CD4-positive, alpha-beta T cell treated with Interleukin-12 subunit alpha and Interleukin-12 subunit beta, for 1 hour (primary cell): ENCODE data around the gene ST7.
A peak's percentile ranks its signal among the peaks of the same experiment; 100 is the strongest.

Experiments used
- DNase-seq: peaks from one replicate; pipeline ENCODE4 v3.0.0-alpha.2; 2020

Gene ST7

DNA sequence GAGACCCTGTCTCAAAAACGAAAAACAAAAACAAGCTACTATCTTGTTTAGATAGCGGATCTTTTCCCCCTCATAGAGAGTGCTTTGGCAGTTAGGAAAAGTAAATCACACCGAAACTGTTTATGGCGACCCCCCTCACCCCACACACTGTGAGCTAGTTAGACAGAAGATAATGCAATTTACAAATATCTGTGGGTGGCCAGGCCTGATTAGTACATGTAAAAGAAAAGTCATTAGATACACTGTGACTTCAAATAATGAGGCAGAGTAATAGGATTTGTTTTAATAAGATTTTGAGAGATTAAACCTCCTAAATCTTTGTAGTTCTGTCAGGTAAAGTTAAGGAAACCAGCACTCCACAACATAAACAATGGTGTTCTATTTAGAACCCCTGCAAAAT lies 121.1 kb downstream of the ST7 start:
- no peak for DNase-seq

- DNase-seq = no peak
These were observed 122.6 kb downstream of the ST7 start for GRCh38 chr7:117075934-117076333.

DNA sequence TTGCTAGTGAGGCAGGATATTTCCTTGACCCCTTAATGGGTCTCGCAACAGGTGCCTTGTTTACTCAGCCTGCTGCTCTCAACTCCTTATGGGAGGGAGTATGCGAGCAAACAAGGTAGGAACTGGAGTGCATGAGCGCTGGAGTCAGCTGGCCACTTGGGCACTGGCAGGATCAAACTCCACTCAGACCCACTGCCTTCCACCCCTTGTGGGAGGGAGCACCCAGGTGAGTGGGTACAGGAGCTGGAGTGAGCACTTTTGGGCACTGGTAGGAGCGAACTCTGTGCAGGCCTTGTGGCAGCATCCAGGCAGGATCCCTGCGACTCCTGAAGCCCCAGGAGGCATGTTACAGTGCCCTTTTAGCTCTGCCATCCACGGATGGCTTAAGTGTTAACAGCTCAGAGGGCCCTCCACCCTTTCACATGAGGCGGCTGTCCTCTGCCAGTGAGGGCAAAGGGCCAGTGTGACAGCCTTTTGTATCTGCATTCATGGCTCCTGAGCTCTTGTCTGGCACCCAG lies 123.2 kb downstream of the ST7 start:
- no peak for DNase-seq

DNA sequence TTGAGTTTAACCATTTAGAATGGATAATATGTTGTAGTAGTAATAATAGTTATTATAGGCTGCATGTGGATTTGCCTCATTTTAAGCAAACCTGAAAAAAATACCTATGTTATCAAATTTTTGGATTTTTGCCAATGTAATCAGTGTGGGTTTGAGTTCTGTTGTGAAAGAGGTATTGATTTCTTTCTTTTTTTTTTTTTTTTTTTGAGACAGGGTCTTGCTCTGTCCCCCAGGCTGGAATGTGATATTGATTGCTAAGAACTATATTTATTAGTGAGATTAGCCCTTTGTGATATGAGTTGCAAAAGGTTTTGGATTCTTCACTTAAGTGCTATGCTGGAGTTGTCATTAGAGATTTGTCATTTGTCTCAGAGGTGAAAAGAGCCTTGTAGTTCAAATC lies 124.4 kb downstream of the ST7 start:
- DNase-seq = no peak

- no peak for DNase-seq
These were observed 129.3 kb downstream of the ST7 start for GRCh38 chr7:117082647-117083046.

DNA sequence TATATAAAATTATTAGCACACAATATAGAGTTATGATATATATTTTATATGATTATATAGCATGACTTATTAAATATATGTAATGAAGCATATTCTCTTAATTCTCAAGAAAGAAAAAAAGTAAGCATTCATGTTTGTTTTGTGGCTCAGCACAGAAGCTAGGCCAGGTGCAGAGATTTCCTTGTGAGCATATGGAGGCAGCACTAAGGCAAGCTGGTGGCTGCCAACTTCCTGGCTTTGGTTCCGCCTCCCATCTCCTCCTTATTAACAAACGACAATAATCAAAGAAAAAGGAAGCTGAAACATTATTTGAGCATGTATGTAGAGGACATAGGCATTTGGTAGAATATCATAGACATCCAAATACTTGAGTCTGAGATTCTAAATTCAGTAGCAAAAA lies 130.3 kb downstream of the ST7 start:
- DNase-seq = no peak

- no peak for DNase-seq
These were observed 131.0 kb downstream of the ST7 start for GRCh38 chr7:117084286-117084685.

- DNase-seq = no peak
These were observed 132.0 kb downstream of the ST7 start for GRCh38 chr7:117085275-117085674.

GRCh38 chr7:117085769-117086463 lies 132.6 kb downstream of the ST7 start:
- no peak for DNase-seq

DNA sequence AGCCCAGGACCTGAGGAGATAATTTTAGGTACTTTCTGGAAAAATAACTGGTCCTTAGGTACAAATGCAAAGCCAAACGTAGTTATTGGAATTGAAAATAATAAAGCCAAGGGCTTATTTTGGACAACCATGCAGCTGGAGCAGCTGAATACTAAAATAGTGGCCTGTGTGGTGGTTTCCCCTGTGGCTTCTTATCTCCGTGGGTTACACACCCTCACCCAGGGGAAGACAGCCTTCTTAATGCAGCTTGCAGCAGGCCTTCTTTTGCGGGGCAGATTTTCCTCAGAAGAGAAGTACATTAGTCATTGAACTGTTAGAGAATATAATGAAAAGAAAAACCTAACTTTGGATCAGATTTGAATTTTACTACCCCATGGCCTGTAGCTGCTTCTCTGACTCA lies 133.5 kb downstream of the ST7 start:
- DNase-seq = no peak

GRCh38 chr7:117087639-117088396 lies 134.5 kb downstream of the ST7 start:
- no peak for DNase-seq

GRCh38 chr7:117088623-117089194 lies 135.4 kb downstream of the ST7 start:
- no peak for DNase-seq

DNA sequence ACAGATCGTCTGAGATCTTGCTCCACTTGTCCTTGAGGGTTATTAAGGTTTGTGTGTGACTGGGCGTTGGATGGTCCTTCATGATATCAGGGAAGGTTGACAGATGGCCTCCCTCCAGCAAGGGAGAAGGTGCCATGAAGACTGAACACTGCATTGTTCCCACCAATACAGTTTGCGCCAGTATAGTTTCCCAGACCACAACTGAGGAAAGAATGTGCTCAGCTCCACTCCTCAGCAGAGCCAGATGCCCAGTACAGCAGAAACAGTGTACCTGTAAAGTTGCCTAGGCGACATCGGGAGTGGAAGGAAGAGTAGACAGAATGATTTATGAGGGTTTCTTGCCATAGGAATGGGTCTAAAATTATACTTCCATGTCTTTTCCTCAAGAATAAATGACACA lies 137.5 kb downstream of the ST7 start:
- DNase-seq = no peak

DNA sequence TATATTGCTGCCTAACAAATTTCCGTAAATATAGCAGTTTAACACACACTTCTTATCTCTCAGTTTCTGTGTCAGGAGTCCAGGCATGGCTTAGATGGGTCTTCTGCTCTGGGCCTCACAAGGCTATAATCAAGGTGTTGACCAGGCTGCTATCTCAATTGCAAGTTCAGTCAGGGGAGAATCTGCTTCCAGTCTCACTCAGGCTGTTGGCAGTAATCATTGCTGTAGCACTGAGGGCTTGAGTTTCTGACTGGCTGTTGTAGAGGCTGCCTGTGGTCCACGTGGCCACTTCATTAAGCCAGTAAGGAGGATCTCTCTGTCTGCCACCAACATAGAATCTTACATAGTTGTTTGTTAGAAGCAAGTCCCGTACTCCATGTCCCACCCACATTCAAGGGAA lies 138.4 kb downstream of the ST7 start:
- DNase-seq = no peak

GRCh38 chr7:117092785-117093184 lies 139.5 kb downstream of the ST7 start:
- DNase-seq = no peak

DNA sequence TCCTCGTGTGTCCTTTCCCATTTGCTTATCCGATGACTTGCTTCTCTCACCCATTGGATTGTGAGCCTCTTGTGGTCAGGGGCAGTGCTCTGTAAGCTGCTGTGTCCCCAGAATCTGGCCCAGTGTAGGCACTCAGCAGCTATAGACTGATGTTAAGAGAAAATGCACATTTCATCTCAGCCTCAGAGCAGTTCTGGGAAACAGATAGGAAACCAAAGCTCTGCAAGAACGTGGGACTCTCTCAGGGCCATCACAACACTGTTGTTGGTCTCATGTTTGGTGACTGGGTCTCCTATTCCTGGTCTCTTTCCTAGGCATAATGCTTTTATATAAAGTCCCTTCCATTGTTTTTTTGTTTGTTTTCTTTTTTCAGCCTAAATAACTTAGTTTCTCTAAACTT lies 141.2 kb downstream of the ST7 start:
- DNase-seq = no peak

DNA sequence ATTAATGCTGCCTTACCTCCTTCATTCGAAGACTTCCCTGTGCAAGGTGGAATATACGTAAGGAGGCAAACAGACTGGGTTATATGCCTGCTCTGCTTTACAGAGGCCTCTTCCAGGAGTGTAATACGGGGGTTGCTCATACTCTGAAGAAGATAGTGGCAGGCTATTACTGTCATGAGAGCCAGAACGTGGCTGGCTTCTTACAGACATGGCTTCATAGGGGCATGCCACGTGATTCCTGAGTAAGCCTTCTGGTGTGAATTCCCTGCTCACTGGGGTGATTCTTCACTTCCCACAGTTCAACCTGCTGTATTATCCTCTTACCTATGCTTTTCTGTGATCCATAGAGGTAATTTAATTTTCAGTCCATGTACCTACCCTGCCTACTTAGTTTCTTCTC lies 141.8 kb downstream of the ST7 start:
- DNase-seq = no peak

DNA sequence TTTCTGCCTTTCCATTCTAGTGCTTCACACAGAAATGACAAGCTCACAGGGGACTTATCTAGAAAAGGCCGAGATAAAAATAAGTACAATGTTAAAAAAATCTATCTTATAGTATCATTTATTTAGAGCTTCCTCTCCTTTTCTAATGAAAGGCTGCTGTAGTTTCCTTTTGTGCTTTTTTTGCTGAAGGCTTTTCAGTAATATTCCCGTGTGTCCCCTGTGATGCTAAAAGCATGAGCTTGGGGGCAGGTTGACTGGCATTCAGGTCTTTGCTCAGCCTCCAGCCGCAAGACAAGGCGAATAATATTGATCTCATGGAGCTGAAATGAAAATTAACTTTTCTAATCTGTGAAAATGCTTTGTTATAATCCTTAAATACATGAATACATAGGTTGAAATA lies 143.0 kb downstream of the ST7 start:
- no peak for DNase-seq

DNA sequence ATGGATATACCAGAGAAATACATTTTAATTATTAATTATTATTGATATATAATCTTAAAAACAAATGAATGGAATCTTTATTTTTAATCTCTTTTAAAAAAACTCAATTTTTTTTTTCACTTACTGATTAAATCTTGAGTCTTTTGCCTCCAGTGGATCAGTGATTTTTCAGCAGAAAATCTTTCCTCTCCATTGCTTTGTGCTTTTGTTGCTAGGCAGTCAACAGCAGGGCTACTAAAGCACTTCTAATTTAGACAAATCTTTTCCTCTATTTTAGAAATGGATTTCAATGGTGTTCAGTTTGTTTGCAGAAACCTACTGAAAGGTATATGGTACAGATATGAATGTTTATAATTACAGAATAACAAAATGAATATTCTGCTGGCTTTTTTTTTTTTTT lies 143.6 kb downstream of the ST7 start:
- DNase-seq = no peak

DNA sequence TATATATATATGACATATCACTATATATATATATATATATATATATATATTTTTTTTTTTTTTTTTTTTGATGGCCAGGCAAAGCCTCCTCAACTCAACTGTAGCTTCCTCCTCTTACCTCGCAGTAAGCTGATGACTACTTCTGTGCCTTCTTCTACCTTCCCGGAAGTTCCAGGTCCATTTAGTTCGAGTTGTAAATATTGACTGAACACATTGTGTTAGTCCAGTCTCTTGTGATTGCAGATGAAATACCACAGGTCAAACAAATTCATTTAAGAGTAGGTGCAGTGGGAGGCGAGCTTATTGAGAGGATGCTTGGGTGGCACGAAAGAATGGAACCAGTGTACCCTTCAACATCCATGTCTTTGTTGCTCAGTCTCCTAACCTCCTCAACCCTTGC lies 144.6 kb downstream of the ST7 start:
- DNase-seq = no peak

DNA sequence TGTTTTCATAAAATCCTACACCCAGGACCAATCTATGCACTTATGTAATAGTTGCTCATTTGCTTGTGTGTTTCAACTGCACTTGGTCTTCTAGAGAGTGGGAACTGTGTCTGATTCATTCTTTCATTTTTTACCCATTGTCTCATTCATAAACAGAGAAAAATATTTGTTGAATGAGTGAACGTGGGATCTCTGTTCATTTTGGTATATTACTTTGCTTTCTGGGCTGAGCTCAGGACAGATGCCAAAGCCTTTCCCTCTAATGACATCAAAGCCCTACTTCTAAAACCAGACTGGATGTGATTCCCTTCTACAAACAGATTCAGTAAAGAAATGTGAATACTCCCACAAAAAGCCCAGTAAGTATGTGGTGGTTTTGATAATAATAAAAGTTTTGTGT lies 145.2 kb downstream of the ST7 start:
- DNase-seq = no peak

- no peak for DNase-seq
These were observed 147.7 kb downstream of the ST7 start for GRCh38 chr7:117101026-117101425.

DNA sequence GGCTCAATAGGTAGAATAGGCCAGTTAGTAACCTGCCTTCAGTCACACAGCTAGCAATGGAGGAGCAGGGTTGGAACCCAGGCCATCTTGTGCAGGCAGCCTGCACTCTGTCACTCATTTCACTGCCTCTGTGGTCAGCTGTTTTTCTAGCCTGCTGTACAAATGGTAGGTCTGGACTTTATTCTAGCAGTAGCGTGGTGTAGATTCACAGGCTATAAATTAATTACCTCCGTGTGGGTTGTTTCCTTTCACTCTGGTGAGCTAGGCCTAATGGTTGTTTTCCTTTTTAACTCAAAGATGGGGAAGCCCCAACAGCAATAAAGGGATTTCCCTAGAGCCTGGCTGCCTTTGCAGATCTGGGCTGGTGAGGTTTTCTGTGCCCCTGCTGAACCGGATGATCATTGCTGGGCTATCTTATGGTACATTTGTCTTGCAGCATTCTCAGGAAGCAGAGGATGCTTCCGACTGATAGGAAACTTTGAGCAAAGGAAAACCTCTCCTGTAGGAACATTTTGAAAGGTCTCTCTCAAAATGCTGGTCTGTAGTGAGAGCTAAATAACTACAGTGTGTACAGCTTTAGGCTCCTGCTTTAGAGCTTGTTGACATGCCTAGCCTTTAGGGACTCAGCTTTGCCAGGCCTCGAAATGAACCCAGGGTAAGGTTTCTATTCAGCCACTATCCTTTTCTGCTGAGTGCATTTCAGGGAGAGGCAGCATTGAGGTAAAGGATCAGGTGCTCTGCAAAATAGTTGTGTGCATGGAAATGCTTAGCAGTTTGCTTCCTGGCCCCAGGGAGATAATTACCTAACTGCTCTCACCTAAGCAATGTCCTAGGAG lies 157.4 kb downstream of the ST7 start:
- peak; percentile 59 for DNase-seq
